GM11168 (cell line): ENCODE results near the gene FUOM.

Experiments
- in situ Hi-C: fragments of 300-500 bp; cut with MboI; formaldehyde crosslinking; loops from one replicate; pipeline ENCODE4 v1.12.0; 2022; ENCODE audit warnings: low sequenced_read_pairs; ENCODE audit not compliant: unreplicated experiment

FUOM gene

GRCh38 chr10:133316732-133317131, 41.1 kb downstream of the FUOM start:
- in situ Hi-C loops: no loop called here

GRCh38 chr10:133316266-133316665, 41.6 kb downstream of the FUOM start:
- in situ Hi-C loops: no loop called here

GRCh38 chr10:133315847-133316246, 42.0 kb downstream of the FUOM start:
- in situ Hi-C loops: no loop called here

- in situ Hi-C loops: no loop called here
Measured at GRCh38 chr10:133314911-133315310, 42.9 kb downstream of the FUOM start.

- in situ Hi-C loops: no loop called here
Measured at GRCh38 chr10:133313192-133313591, 44.6 kb downstream of the FUOM start.

- in situ Hi-C loops: no loop called here
Measured at GRCh38 chr10:133312769-133313145, 45.1 kb downstream of the FUOM start.

- in situ Hi-C loops: no loop called here
Measured at GRCh38 chr10:133312016-133312768, 45.6 kb downstream of the FUOM start.

- in situ Hi-C loops: no loop called here
Measured at GRCh38 chr10:133311570-133311969, 46.2 kb downstream of the FUOM start.

- in situ Hi-C loops: no loop called here
Measured at GRCh38 chr10:133310789-133311188, 47.0 kb downstream of the FUOM start.

- in situ Hi-C loops: no loop called here
Measured at GRCh38 chr10:133310399-133310755, 47.4 kb downstream of the FUOM start.

- in situ Hi-C loops: loop anchor here (5.0 kb wide), 1 partner anchor 168 kb away; no protein-coding TSS in a partner anchor
Measured at GRCh38 chr10:133309720-133310398, 48.0 kb downstream of the FUOM start.

GRCh38 chr10:133309100-133309719, 48.6 kb downstream of the FUOM start:
- in situ Hi-C loops: loop anchor here (5.0 kb wide), 1 partner anchor 167 kb away; no protein-coding TSS in a partner anchor

- in situ Hi-C loops: loop anchor here (5.0 kb wide), 1 partner anchor 166 kb away; no protein-coding TSS in a partner anchor
Measured at GRCh38 chr10:133308421-133309099, 49.3 kb downstream of the FUOM start, which contains the start of the genes TUBGCP2 and ZNF511. Gene TUBGCP2 (minus strand): TSS chr10:133308872. CDS start chr10:133302941, 5,931 bp downstream. Gene ZNF511 (plus strand): TSS chr10:133308914. CDS start chr10:133308944, 30 bp downstream.

GRCh38 chr10:133307776-133308420, 49.9 kb downstream of the FUOM start:
- in situ Hi-C loops: loop anchor here (5.0 kb wide), 1 partner anchor 166 kb away; no protein-coding TSS in a partner anchor

GRCh38 chr10:133306941-133307379, 50.9 kb downstream of the FUOM start:
- in situ Hi-C loops: loop anchor here (5.0 kb wide), 1 partner anchor 165 kb away; no protein-coding TSS in a partner anchor

- in situ Hi-C loops: loop anchor here (5.0 kb wide), 1 partner anchor 164 kb away; no protein-coding TSS in a partner anchor
Measured at GRCh38 chr10:133306097-133306476, 51.7 kb downstream of the FUOM start.
